ENCODE results near the gene PAX2.

Gene PAX2

GRCh38 chr10:100788002-100788903 lies 42.9 kb downstream of the PAX2 start:
- no peak overlapping the region for H3K9ac ChIP-seq (ENCODE audit: low read length)
- no peaks in the 10 kb centered on the region for H3K9me2 ChIP-seq (replicated peaks; ENCODE audit: insufficient read depth, low read length)
- H3F3A ChIP-seq (ENCODE audit: insufficient read depth), result no peaks in the 10 kb centered on the region
- H3K27me3 ChIP-seq (ENCODE audit: low read length), result no peaks in the 10 kb centered on the region
- H3K4me3 ChIP-seq (ENCODE audit: insufficient read depth, low read length, poor library complexity, severe bottlenecking), result no peak overlapping the region
- H3K4me2 ChIP-seq (ENCODE audit: low read depth, low read length, poor library complexity, severe bottlenecking), result no peak overlapping the region
- no peaks in the 10 kb centered on the region for H3K79me2 ChIP-seq (ENCODE audit: insufficient read depth, low read length)
- TF ChIP-seq, protein P1, sequence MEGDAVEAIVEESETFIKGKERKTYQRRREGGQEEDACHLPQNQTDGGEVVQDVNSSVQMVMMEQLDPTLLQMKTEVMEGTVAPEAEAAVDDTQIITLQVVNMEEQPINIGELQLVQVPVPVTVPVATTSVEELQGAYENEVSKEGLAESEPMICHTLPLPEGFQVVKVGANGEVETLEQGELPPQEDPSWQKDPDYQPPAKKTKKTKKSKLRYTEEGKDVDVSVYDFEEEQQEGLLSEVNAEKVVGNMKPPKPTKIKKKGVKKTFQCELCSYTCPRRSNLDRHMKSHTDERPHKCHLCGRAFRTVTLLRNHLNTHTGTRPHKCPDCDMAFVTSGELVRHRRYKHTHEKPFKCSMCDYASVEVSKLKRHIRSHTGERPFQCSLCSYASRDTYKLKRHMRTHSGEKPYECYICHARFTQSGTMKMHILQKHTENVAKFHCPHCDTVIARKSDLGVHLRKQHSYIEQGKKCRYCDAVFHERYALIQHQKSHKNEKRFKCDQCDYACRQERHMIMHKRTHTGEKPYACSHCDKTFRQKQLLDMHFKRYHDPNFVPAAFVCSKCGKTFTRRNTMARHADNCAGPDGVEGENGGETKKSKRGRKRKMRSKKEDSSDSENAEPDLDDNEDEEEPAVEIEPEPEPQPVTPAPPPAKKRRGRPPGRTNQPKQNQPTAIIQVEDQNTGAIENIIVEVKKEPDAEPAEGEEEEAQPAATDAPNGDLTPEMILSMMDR (IDR thresholded peaks at IDR 0.05; ENCODE audit: insufficient read depth, low read length, poor library complexity, severe bottlenecking), result no peak
- TF ChIP-seq EZH2phosphoT487 (conservative IDR thresholded peaks at IDR 0.05; ENCODE audit: low read length), result no peak
- no peaks in the 10 kb centered on the region for H3K36me3 ChIP-seq (ENCODE audit: low read length)
- H4K20me1 ChIP-seq (ENCODE audit: low read depth, low read length), result no peaks in the 10 kb centered on the region
- no peaks in the 10 kb centered on the region for H3K9me3 ChIP-seq (ENCODE audit: insufficient read depth, low read length)
- no peak overlapping the region for H2AFZ ChIP-seq (ENCODE audit: low read depth, low read length, severe bottlenecking)
- H3K27ac ChIP-seq (ENCODE audit: low read depth, low read length), result no peak overlapping the region

- Histone ChIP-seq H3F3A (ENCODE audit: insufficient read depth) (no peaks in the 10 kb centered on the region), H3K9me3 (ENCODE audit: insufficient read depth, low read length) (no peaks in the 10 kb centered on the region), H3K79me2 (ENCODE audit: insufficient read depth, low read length) (no peaks in the 10 kb centered on the region), H3K9me2 (replicated peaks; ENCODE audit: insufficient read depth, low read length) (no peaks in the 10 kb centered on the region), H4K20me1 (ENCODE audit: low read depth, low read length) (no peaks in the 10 kb centered on the region), H2AFZ (ENCODE audit: low read depth, low read length, severe bottlenecking) (no peak overlapping the region), H3K36me3 (ENCODE audit: low read length) (no peaks in the 10 kb centered on the region), H3K4me2 (ENCODE audit: low read depth, low read length, poor library complexity, severe bottlenecking) (no peak overlapping the region), H3K27me3 (ENCODE audit: low read length) (no peaks in the 10 kb centered on the region), H3K4me3 (ENCODE audit: insufficient read depth, low read length, poor library complexity, severe bottlenecking) (no peak overlapping the region), H3K27ac (ENCODE audit: low read depth, low read length) (no peak overlapping the region), H3K9ac (ENCODE audit: low read length) (no peak overlapping the region)
- TF ChIP-seq EZH2phosphoT487 (conservative IDR thresholded peaks at IDR 0.05; ENCODE audit: low read length), result no peak
- TF ChIP-seq, protein P1 (IDR thresholded peaks at IDR 0.05; ENCODE audit: insufficient read depth, low read length, poor library complexity, severe bottlenecking), result no peak
Observed at GRCh38 chr10:100790761-100791208, 45.4 kb downstream of the PAX2 start.

DNA sequence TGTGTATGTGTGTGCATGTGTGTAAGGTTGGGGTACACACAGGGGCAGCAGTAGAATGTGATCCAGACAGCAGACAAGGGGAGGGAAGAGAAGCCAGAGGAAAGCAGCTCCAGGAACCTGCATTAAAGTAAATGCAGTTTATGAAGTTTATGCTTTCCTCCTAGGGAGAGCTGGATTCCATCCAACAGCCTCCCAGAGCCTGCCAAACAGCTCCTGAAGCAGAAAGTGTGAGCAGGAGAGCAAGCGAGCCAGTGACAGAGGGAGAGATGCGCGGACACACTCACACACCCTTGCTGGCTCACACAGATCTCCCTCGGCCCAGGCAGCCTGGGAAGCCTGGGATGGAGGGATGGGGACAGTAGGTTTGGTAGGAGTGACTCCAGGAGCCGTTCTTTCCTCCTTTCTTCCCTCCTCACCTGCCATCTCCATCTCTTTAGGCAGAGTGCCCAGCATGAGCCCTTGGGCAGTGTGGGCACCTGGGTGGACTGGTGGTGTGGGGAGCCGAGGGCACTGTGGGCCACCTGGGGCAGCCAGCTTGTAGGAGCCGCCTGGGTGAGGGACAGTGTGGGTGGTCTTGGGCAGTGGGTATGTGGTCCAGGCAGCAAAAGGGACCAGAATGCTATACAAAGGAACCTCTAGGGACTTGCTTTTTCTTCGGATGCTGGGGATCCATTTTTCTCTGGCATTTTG lies 46.1 kb downstream of the PAX2 start:
- no peak overlapping the region for H3K4me2 ChIP-seq (ENCODE audit: low read depth, low read length, poor library complexity, severe bottlenecking)
- no peak overlapping the region for H3K9ac ChIP-seq (ENCODE audit: low read length)
- no peaks in the 10 kb centered on the region for H3K9me3 ChIP-seq (ENCODE audit: insufficient read depth, low read length)
- H3K27ac ChIP-seq (ENCODE audit: low read depth, low read length), result no peak overlapping the region
- H2AFZ ChIP-seq (ENCODE audit: low read depth, low read length, severe bottlenecking), result no peak overlapping the region
- no peaks in the 10 kb centered on the region for H3K79me2 ChIP-seq (ENCODE audit: insufficient read depth, low read length)
- H4K20me1 ChIP-seq (ENCODE audit: low read depth, low read length), result no peaks in the 10 kb centered on the region
- H3K36me3 ChIP-seq (ENCODE audit: low read length), result no peaks in the 10 kb centered on the region
- TF ChIP-seq EZH2phosphoT487 (conservative IDR thresholded peaks at IDR 0.05; ENCODE audit: low read length), result no peak
- TF ChIP-seq, protein P1 (IDR thresholded peaks at IDR 0.05; ENCODE audit: insufficient read depth, low read length, poor library complexity, severe bottlenecking), result no peak
- no peaks in the 10 kb centered on the region for H3F3A ChIP-seq (ENCODE audit: insufficient read depth)
- H3K4me3 ChIP-seq (ENCODE audit: insufficient read depth, low read length, poor library complexity, severe bottlenecking), result no peak overlapping the region
- H3K27me3 ChIP-seq (ENCODE audit: low read length), result no peaks in the 10 kb centered on the region
- H3K9me2 ChIP-seq (replicated peaks; ENCODE audit: insufficient read depth, low read length), result no peaks in the 10 kb centered on the region
